ENCODE data around the gene SAMD11. TPM values are rescaled to one million over a fixed set of nuclear protein-coding genes. Genes with fewer than 3 reads are reported as not detected.

Gene SAMD11
- total RNA-seq, 2 donors from 2014 or later, result 4.5 to 61.6 TPM

DNA sequence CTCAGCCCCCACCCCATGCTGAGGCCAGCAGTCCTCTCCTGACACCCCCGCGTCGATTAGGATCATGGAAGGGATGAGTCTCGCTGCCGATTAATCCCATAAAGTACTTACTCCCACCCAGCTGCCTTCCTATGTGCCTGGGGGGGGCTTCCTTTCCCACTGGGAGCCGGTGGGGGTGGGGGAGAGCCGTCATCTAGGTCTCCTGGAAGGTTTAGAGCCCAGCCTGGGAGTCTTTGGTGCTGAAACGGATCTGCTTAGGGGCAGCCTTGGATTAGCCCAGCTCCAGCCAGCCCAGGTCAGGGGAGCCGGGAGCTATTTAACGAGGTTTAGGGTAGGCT is 9.8 kb downstream of the SAMD11 start:
- WGBS, result 29% methylated on average over 10 of the region's 10 CpGs
- Histone ChIP-seq H3K27ac (peak overlapping the region in 1 of 2 donors; percentile 57), H3K36me3 (no peaks in the 10 kb centered on the region), H3K27me3 (replicated peaks; ENCODE audit: insufficient read depth) (no peaks in the 10 kb centered on the region), H3K9me3 (no peaks in the 10 kb centered on the region), H3K4me1 (replicated peaks) (peaks cover 16% of the 10 kb centered on the region), H3K4me3 (no peak overlapping the region)
- no peak for TF ChIP-seq POLR2A (IDR thresholded peaks at IDR 0.05)
- no peak for DNase-seq (ENCODE audit: low spot score)
- intact Hi-C loops (cut with DNase I), result no loop called here

DNA sequence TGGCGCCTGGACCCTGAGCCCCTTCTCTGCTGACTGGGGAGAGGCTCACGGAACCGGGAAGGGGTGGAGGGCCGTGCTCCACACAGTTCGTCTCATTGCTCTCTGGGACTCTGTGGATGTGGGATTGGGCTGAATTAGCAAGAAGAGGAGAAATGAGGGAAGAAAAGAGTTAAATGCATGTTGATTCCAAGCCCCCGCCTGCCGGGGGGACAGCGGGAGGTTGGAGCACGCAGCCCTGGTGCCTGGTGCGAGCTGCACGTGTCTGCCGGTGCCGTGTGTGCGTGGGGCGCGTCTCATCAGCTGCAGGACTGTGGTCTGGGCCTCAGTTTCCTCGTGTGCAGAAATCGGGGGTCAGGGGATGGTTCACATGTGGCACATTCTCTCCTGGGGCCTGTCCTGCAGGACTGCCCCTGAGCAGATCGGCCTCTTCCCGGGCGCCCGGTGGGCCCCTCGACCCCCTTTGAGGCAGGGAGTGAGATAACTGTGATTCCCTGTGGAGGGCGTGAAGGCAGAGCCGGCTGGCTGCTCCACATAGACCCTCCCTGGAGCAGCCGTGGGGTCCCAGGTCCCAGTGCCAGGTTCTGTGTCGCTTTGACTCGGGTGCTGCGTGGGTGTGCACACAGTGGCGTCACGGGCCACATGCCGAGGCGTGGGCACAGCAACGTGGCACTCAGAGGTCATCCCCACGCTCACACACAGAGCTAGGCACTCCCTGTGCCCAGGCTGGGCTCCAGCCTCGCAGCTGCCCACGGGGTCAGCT is 11.4 kb downstream of the SAMD11 start:
- no peak overlapping the region for H3K27ac ChIP-seq
- DNase-seq (ENCODE audit: low spot score), result no peak
- H3K27me3 ChIP-seq (replicated peaks; ENCODE audit: insufficient read depth), result no peaks in the 10 kb centered on the region
- TF ChIP-seq, protein P1, sequence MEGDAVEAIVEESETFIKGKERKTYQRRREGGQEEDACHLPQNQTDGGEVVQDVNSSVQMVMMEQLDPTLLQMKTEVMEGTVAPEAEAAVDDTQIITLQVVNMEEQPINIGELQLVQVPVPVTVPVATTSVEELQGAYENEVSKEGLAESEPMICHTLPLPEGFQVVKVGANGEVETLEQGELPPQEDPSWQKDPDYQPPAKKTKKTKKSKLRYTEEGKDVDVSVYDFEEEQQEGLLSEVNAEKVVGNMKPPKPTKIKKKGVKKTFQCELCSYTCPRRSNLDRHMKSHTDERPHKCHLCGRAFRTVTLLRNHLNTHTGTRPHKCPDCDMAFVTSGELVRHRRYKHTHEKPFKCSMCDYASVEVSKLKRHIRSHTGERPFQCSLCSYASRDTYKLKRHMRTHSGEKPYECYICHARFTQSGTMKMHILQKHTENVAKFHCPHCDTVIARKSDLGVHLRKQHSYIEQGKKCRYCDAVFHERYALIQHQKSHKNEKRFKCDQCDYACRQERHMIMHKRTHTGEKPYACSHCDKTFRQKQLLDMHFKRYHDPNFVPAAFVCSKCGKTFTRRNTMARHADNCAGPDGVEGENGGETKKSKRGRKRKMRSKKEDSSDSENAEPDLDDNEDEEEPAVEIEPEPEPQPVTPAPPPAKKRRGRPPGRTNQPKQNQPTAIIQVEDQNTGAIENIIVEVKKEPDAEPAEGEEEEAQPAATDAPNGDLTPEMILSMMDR (IDR thresholded peaks at IDR 0.05), result no peak
- TF ChIP-seq POLR2AphosphoS5 (IDR thresholded peaks at IDR 0.05) (no peak), POLR2A (IDR thresholded peaks at IDR 0.05) (no peak)
- no peak overlapping the region for H3K4me3 ChIP-seq
- peaks cover 16% of the 10 kb centered on the region for H3K4me1 ChIP-seq (replicated peaks)
- intact Hi-C loops (cut with DNase I), result no loop called here
- no peaks in the 10 kb centered on the region for H3K36me3 ChIP-seq
- WGBS, result 11% methylated on average over 37 of the region's 37 CpGs
- H3K9me3 ChIP-seq, result no peaks in the 10 kb centered on the region

DNA sequence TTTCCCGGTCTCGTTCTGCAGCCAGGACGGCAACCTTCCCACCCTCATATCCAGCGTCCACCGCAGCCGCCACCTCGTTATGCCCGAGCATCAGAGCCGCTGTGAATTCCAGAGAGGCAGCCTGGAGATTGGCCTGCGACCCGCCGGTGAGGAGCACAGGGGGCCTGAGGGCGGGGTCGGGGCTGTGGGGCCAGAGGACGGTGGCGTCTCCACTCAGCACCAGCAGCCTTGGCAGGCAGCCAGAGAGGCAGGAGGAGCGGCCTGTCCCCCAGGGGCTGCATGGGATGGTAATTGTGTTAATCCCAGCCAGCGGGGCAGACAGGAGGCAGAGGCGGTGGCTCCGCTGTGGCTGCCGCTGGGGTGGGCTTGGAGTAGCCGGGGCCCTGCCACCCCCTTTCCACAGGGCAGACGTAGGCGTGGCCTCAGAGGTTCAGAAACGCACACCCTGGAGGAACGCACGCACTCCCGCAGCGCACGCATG is 12.1 kb downstream of the SAMD11 start:
- Histone ChIP-seq H3K4me3 (no peak overlapping the region), H3K36me3 (no peaks in the 10 kb centered on the region), H3K4me1 (replicated peaks) (peaks cover 16% of the 10 kb centered on the region), H3K27ac (no peak overlapping the region), H3K27me3 (replicated peaks; ENCODE audit: insufficient read depth) (no peaks in the 10 kb centered on the region), H3K9me3 (no peaks in the 10 kb centered on the region)
- intact Hi-C loops (cut with DNase I), result no loop called here
- DNase-seq (ENCODE audit: low spot score), result no peak
- TF ChIP-seq POLR2A (IDR thresholded peaks at IDR 0.05) (no peak), POLR2AphosphoS5 (IDR thresholded peaks at IDR 0.05) (no peak)
- TF ChIP-seq, protein P1 (IDR thresholded peaks at IDR 0.05), result no peak
- 27% methylated on average over 20 of the region's 30 CpGs for WGBS

DNA sequence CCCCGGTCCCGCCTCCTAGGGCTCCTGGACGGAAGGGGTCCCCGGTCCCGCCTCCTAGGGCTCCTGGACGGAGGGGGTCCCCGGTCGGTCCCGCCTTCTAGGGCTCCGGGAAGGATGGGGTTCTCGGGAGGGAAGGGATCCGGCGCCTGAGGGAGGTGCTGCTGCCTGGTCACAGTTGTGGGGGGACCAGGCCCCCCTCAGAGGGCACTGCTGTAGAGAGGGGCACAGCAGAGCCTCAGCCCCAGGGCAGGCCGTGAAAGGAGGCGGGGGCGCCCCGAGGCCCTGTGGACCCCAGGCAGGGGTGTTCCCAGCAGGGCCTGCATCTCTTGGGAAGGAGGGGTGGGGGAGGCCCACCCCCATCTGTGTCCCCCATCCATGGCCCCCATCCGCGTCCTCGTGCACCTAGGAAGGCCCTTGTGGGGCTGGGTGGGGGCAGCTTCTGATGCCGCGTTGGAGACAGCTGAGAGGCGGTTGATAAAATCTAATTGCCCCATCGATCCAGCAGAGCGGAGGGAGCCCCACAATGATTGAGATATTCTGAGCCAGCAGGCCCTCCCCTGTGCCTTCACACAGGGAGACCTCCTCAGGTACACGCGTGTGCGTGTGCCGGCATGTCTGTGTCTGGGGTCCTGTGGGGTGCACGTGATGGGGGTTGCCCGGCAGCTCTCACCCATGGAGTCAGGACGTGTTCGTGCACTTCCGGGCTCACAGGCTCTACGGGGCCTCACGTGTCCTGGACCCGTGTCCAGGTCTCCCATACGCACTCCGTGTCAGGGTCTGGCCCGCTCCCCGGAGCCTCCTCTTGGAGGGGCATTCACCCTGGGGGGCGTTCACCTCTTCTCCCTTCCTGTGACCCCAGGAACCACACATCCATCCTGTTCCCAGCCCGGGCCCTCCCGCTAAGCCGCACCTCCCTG is 12.9 kb downstream of the SAMD11 start:
- Histone ChIP-seq H3K27me3 (replicated peaks; ENCODE audit: insufficient read depth) (no peaks in the 10 kb centered on the region), H3K4me1 (replicated peaks) (peaks cover 19% of the 10 kb centered on the region), H3K4me3 (no peak overlapping the region), H3K9me3 (no peaks in the 10 kb centered on the region), H3K36me3 (no peaks in the 10 kb centered on the region), H3K27ac (no peak overlapping the region)
- no peak for DNase-seq (ENCODE audit: low spot score)
- intact Hi-C loops (cut with DNase I), result no loop called here
- no peak for TF ChIP-seq POLR2AphosphoS5 (IDR thresholded peaks at IDR 0.05)
- TF ChIP-seq, protein P1 (IDR thresholded peaks at IDR 0.05), result no peak
- no peak for TF ChIP-seq POLR2A (IDR thresholded peaks at IDR 0.05)
- WGBS, result 76% methylated on average over 36 of the region's 45 CpGs

DNA sequence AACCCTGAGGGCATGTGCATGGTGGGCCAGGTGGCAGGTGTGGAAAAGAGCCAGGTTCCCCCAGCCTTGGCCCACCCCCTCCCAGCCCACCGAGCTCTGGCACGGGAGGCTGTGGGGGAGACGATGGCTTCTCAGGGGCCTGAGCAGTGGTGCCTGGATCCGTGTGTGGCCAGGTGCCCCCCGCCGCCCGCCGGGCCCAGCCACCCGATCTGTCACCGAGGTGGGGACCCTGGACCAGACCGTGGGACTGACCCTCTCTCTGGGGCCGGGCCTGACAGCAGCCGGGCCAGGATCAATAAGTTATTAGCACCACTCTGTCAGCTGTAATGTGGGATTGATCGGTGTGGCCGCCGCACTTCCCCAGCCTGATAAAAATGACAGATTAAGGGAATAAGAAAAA is 13.8 kb downstream of the SAMD11 start:
- Histone ChIP-seq H3K9me3 (no peaks in the 10 kb centered on the region), H3K27ac (no peak overlapping the region), H3K4me1 (replicated peaks) (peaks cover 28% of the 10 kb centered on the region), H3K27me3 (replicated peaks; ENCODE audit: insufficient read depth) (no peaks in the 10 kb centered on the region), H3K4me3 (no peak overlapping the region), H3K36me3 (no peaks in the 10 kb centered on the region)
- WGBS, result 91% methylated on average over 16 of the region's 16 CpGs
- DNase-seq (ENCODE audit: low spot score), result no peak
- intact Hi-C loops (cut with DNase I), result no loop called here
- no peak for TF ChIP-seq POLR2A (IDR thresholded peaks at IDR 0.05)
- TF ChIP-seq POLR2AphosphoS5 (IDR thresholded peaks at IDR 0.05), result no peak

Data from prostate gland (tissue), 2 donors.